CD14-positive monocyte (primary cell): ENCODE measurements around the gene DMWD. TPM values are rescaled to one million over a fixed set of nuclear protein-coding genes. Genes with fewer than 3 reads are reported as not detected.

Source experiments
- DNase-seq, 3 donors: peaks; one replicate each; pipeline ENCODE4 v3.0.0-alpha.2; 2011 to 2022
- H2AFZ ChIP-seq: 2 replicates; pipeline ENCODE4 v1.6.0; 2012; ENCODE audit warnings: mild to moderate bottlenecking, low read depth, low read length, inconsistent platforms; ENCODE audit not compliant: insufficient read depth, poor library complexity, severe bottlenecking
- H3K27ac ChIP-seq, 2 donors: 1 replicate in 1 of 2; 2 replicates in 1 of 2; pipeline ENCODE4 v1.5.1; 2012 to 2013; ENCODE audit warnings: low read length in 2 of 2, control low read depth in 1 of 2, inconsistent platforms in 1 of 2, low read depth in 1 of 2, mild to moderate bottlenecking in 1 of 2
- H3K27me3 ChIP-seq, 2 donors: one replicate each; pipeline versions ENCODE4 v1.6.0 to v1.6.1; 2011 to 2013; ENCODE audit warnings: low read length in 2 of 2; ENCODE audit not compliant: control insufficient read depth in 2 of 2, insufficient read depth in 2 of 2
- H3K36me3 ChIP-seq, 2 donors: replicated peaks in 1 of 2; 1 replicate in 1 of 2; 2 replicates in 1 of 2; pipeline versions ENCODE4 v1.5.1 to v1.6.1; 2012 to 2013; ENCODE audit warnings: low read length in 2 of 2, control low read depth in 1 of 2, inconsistent platforms in 1 of 2, mild to moderate bottlenecking in 1 of 2; ENCODE audit not compliant: insufficient read depth in 2 of 2, control insufficient read depth in 1 of 2
- H3K4me1 ChIP-seq, 2 donors: 1 replicate in 1 of 2; 2 replicates in 1 of 2; pipeline versions ENCODE4 v1.5.1 to v1.6.1; 2012 to 2013; ENCODE audit warnings: low read length in 2 of 2, control low read depth in 1 of 2, inconsistent platforms in 1 of 2, mild to moderate bottlenecking in 1 of 2, moderate library complexity in 1 of 2; ENCODE audit not compliant: insufficient read depth in 2 of 2, control insufficient read depth in 1 of 2
- H3K4me2 ChIP-seq: replicated peaks from 2 replicates; pipeline ENCODE3; 2012; ENCODE audit warnings: low read length, moderate library complexity, mild to moderate bottlenecking; ENCODE audit not compliant: poor library complexity, severe bottlenecking; ENCODE audit errors: extremely low read depth
- H3K4me3 ChIP-seq, 3 experiments: fragments of 200-600 bp in 1 of 3; sonication (generic) in 1 of 3; replicated peaks in 1 of 3; 1 replicate in 2 of 3; 2 replicates in 1 of 3; pipeline ENCODE4 v1.5.1; 2011 to 2013; ENCODE audit warnings: low read length in 3 of 3, mild to moderate bottlenecking in 3 of 3, control low read depth in 2 of 3, low read depth in 2 of 3, inconsistent platforms in 1 of 3, moderate library complexity in 1 of 3
- H3K79me2 ChIP-seq: 2 replicates; pipeline ENCODE4 v1.6.0; 2012; ENCODE audit warnings: mild to moderate bottlenecking, control low read depth, inconsistent platforms, low read length, moderate library complexity; ENCODE audit not compliant: insufficient read depth
- H3K9ac ChIP-seq: 2 replicates; pipeline ENCODE4 v1.6.0; 2017; ENCODE audit warnings: low read length, mild to moderate bottlenecking; ENCODE audit not compliant: insufficient read depth, poor library complexity, severe bottlenecking
- H3K9me3 ChIP-seq, 2 donors: replicated peaks in 1 of 2; 1 replicate in 1 of 2; 2 replicates in 1 of 2; pipeline versions ENCODE4 v1.5.1 to v1.6.1; 2012 to 2013; ENCODE audit warnings: low read length in 2 of 2, control low read depth in 1 of 2; ENCODE audit not compliant: control insufficient read depth in 1 of 2, insufficient read depth in 1 of 2
- H4K20me1 ChIP-seq: 2 replicates; pipeline ENCODE4 v1.6.0; 2012; ENCODE audit warnings: mild to moderate bottlenecking, low read length, control low read depth, moderate library complexity; ENCODE audit not compliant: insufficient read depth
- H3K27ac Mint-ChIP-seq, 7 donors: one replicate each; pipeline ENCODE4 v1.8.0; 2020; ENCODE audit warnings: mild to moderate bottlenecking in 7 of 7, mixed read lengths in 7 of 7, moderate library complexity in 6 of 7, inconsistent platforms in 2 of 7
- H3K27me3 Mint-ChIP-seq, 3 donors: one replicate each; pipeline ENCODE4 v1.8.0; 2021 to 2022; ENCODE audit warnings: low read depth in 3 of 3, mild to moderate bottlenecking in 3 of 3, mixed read lengths in 3 of 3, moderate library complexity in 3 of 3, inconsistent platforms in 1 of 3
- H3K36me3 Mint-ChIP-seq, 2 donors: one replicate each; pipeline ENCODE4 v1.8.0; 2020; ENCODE audit warnings: mixed read lengths in 2 of 2, inconsistent platforms in 1 of 2, mild to moderate bottlenecking in 1 of 2
- H3K4me1 Mint-ChIP-seq: one replicate; pipeline ENCODE4 v1.8.0; 2020; ENCODE audit warnings: mild to moderate bottlenecking, mixed read lengths
- H3K4me3 Mint-ChIP-seq, 2 donors: one replicate each; pipeline ENCODE4 v1.8.0; 2020; ENCODE audit warnings: mild to moderate bottlenecking in 2 of 2, mixed read lengths in 2 of 2, moderate library complexity in 1 of 2
- H3K9me3 Mint-ChIP-seq, 7 donors: one replicate each; pipeline ENCODE4 v1.8.0; 2020 to 2022; ENCODE audit warnings: mixed read lengths in 7 of 7, mild to moderate bottlenecking in 6 of 7, moderate library complexity in 6 of 7, inconsistent platforms in 2 of 7
- CTCF ChIP-seq: fragments of 200-600 bp; IDR thresholded peaks from one replicate; pipeline ENCODE4 v1.8.0; 2022; ENCODE audit warnings: antibody characterized with exemption, mild to moderate bottlenecking
- WGBS: methylation state at CpG from one replicate; pipeline ENCODE4 v1.1.5; 2013; ENCODE audit warnings: missing lambda C conversion rate; ENCODE audit not compliant: insufficient coverage; 5-methylcytosine and 5-hydroxymethylcytosine counted together
- intact Hi-C, 2 donors: fragments of 100-400 bp; cut with micrococcal nuclease; formaldehyde crosslinking; loops; one replicate each; pipeline versions ENCODE4 v1.15.0 to v1.15.1; 2023
- polyA plus RNA-seq, 3 donors: library from polyadenylated mRNA; depleted of rRNA in 1 of 3; unstranded in 2 of 3; stranded (reverse) in 1 of 3; fragments of 300-500 nt in 2 of 3; fragments of >200 nt in 1 of 3; fragmentation: Illumina TruSeq in 2 of 3; gene quantifications; 1 replicate in 2 of 3; 2 replicates in 1 of 3; pipeline ENCODE4 v1.2.3, GENCODE V29; 2012 to 2021

The DMWD gene
- polyA plus RNA-seq, 3 donors, result 1.5 to 3.4 (median 2.4) TPM

- TF ChIP-seq CTCF, result no peak
- H3K4me3 ChIP-seq, result peak overlapping the region in 1 of 3 experiments; percentile 77
- H3K27me3 ChIP-seq, result peaks cover 48 to 92% of the 10 kb centered on the region in 2 donors
- H3K36me3 ChIP-seq, result no peaks in the 10 kb centered on the region
- Mint-ChIP-seq H3K27ac (no peak overlapping the region), H3K4me1 (peaks cover 22% of the 10 kb centered on the region), H3K36me3 (peaks cover 4 to 6% of the 10 kb centered on the region in 2 donors), H3K27me3 (peaks cover 67 to 98% (median 79%) of the 10 kb centered on the region in 3 donors), H3K9me3 (peaks cover 0 to 20% (median 12%) of the 10 kb centered on the region in 7 donors), H3K4me3 (peak overlapping the region; percentile 53 to 71)
- H3K4me1 ChIP-seq, result peaks cover 27 to 35% of the 10 kb centered on the region in 2 donors
- DNase-seq, result no peak
- H3K9ac ChIP-seq, result no peak overlapping the region
- H3K4me2 ChIP-seq, result peak overlapping the region; percentile 87
- 2% methylated on average over 92 of the region's 102 CpGs for WGBS
- peak overlapping the region; percentile 32 for H2AFZ ChIP-seq
- peaks cover 6 to 15% of the 10 kb centered on the region in 2 donors for H3K9me3 ChIP-seq
- intact Hi-C loops, result no loop called here
- no peaks in the 10 kb centered on the region for H3K79me2 ChIP-seq
- no peak overlapping the region for H3K27ac ChIP-seq
- peaks cover 41% of the 10 kb centered on the region for H4K20me1 ChIP-seq
Measured at GRCh38 chr19:45767881-45768654, 24.6 kb downstream of the DMWD start.

GRCh38 chr19:45767410-45767880 lies 25.2 kb downstream of the DMWD start:
- Mint-ChIP-seq H3K27me3 (peaks cover 65 to 98% (median 77%) of the 10 kb centered on the region in 3 donors), H3K9me3 (peaks cover 0 to 20% (median 12%) of the 10 kb centered on the region in 7 donors), H3K4me3 (peak overlapping the region in 1 of 2 donors; percentile 71), H3K27ac (no peak overlapping the region), H3K4me1 (peaks cover 22% of the 10 kb centered on the region), H3K36me3 (peaks cover 4 to 6% of the 10 kb centered on the region in 2 donors)
- Histone ChIP-seq H3K27me3 (peaks cover 41 to 90% of the 10 kb centered on the region in 2 donors), H3K36me3 (no peaks in the 10 kb centered on the region), H3K9ac (no peak overlapping the region), H3K4me2 (peak overlapping the region; percentile 87), H3K4me1 (peaks cover 27 to 35% of the 10 kb centered on the region in 2 donors), H3K9me3 (peaks cover 6 to 9% of the 10 kb centered on the region in 2 donors), H3K79me2 (no peaks in the 10 kb centered on the region), H3K27ac (no peak overlapping the region), H3K4me3 (no peak overlapping the region), H4K20me1 (peaks cover 35% of the 10 kb centered on the region), H2AFZ (no peak overlapping the region)
- TF ChIP-seq CTCF, result no peak
- 59% methylated on average over 26 of the region's 31 CpGs for WGBS
- DNase-seq, result no peak
- intact Hi-C loops, result no loop called here
